NCI-H460 (cell line): Measurements from ENCODE around the gene ZNF407. TPM values are rescaled to one million over a fixed set of nuclear protein-coding genes. Genes with fewer than 3 reads are reported as not detected.

Experiments used
- DNase-seq: peaks from one replicate; pipeline ENCODE4 v3.0.0-alpha.2; 2016; ENCODE audit warnings: low read depth; ENCODE audit errors: extremely low read depth
- total RNA-seq: library from RNA; depleted of rRNA; stranded (reverse); fragments of >200 nt; shearing (Covaris generic); gene quantifications from 2 replicates; pipeline ENCODE4 v1.2.3, GENCODE V29; 2014

The ZNF407 gene
- total RNA-seq, 1 experiment from 2014 or later, result 5.7 TPM

- DNase-seq, result no peak
Measured at GRCh38 chr18:75029481-75029880, 431.8 kb downstream of the ZNF407 start.

GRCh38 chr18:75031717-75032317 is 434.1 kb downstream of the ZNF407 start:
- no peak for DNase-seq

DNA sequence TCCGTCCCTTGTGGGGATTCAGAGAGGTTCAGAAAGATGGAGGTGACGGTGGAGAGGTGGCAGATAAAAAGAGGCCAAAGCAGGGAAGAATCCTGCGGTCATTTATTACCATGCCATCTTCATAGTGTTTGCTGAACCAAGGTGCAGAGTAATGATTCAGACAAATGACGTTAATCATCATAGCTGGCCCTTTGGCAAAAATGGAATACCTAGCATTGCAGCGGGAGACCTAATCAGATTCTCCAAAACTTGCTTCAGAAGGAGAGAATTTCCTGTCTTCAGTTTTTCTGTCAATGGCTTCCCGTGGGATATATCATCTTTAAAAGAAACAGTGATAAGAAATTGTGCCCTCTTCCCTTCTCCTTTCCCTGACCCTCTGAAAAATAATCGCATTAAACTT is 435.8 kb downstream of the ZNF407 start:
- no peak for DNase-seq

DNA sequence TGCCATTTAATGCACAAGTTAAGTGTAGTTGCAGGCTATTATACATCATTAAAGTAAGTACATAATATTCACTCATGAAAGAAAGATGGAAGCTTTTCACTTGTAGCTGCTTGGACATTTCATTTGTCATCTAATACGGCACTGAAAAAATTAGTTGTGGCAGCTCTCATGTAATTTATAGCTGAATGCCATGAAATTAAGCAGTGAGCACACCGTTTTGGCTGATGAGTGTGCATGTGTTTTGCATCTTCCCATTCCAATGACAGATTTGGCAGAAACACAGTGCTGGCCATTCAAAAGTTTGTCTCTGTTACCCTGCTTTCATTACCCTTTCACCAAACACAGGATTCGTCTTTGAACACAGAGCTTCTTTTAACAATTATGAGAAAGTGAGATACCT is 437.3 kb downstream of the ZNF407 start:
- no peak for DNase-seq

DNA sequence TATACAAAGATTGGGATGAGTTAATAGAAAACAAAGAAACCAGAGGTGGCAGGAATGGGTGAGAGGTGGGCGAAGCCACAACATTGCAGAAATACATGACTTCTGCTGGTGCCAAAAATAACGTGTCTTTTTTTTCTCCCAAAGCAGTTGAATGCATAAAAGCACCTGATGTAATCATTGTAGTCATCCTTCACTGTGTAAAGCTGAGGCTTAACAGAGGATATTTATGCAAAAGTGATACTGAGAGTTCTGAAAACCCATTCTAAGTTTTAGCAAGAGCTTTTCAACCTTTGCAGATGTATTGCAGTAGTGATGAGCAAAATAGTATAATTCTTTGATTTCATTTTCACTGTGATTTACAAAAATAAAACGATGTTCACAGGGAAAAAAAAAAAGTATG is 438.3 kb downstream of the ZNF407 start:
- DNase-seq, result no peak

GRCh38 chr18:75036917-75037688 is 439.4 kb downstream of the ZNF407 start:
- no peak for DNase-seq

GRCh38 chr18:75037689-75037955 is 440.0 kb downstream of the ZNF407 start:
- DNase-seq, result no peak

- no peak for DNase-seq
Measured at GRCh38 chr18:75041586-75041985, 443.9 kb downstream of the ZNF407 start.

DNA sequence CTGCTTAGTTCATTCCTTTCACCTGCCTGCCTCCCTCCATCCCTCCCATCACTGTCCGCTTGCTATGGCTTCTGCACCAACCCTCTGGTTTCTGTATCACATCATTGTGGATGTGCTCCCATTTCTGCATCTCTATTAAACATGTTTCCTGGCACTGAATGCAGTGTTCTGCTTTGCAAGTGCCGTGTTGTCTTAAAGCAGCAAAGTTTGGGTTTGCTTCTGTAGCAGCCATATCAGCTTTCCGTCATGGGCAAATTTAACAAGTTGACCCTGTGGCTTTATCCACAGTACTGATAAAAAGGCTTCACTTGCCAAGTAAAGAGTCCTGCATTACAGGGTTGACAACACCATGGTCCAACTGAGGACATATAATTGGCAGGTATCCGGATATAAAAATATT is 445.8 kb downstream of the ZNF407 start:
- no peak for DNase-seq

DNA sequence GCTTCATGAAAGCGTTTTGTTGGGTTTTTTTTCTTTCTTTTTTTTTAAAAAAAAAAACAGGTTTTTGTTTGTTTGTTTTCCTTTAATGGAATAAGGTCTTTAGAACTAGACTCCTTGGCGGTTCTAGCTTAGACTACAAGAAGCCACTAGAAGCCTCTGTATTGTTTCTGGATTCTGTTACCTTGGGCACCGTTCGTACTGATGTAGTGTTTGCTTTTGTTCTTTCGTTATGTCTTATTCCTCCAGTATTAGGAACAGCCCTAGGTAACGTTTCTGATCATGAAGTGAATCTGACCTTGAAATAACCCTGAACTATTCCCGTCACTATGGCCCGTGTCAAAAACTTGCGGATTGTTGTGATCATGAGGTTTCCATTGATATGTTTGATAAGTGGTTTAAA is 446.6 kb downstream of the ZNF407 start:
- DNase-seq, result no peak

GRCh38 chr18:75044791-75045190 is 447.1 kb downstream of the ZNF407 start:
- no peak for DNase-seq

DNA sequence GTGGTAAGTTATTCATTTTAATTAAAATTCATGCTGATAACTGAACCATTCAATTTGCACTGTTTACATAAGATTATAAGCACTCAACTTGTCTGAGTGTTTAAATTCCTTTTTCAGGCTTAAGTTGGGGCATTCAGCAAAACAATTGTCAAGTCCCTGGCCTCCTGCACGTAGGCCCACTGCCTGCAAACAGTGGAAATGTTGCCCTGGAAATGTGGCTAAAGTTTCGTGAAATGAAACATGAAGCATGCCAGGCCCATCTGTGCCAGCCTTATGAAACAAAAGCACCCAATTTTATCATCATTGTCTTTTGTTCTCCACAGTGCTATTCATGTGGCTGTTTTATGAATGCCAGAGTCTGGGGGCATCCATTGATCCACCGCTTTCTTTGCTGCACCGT is 447.6 kb downstream of the ZNF407 start:
- no peak for DNase-seq

GRCh38 chr18:75047240-75047961 is 449.7 kb downstream of the ZNF407 start:
- no peak for DNase-seq

- no peak for DNase-seq
Measured at GRCh38 chr18:75048776-75049454, 451.2 kb downstream of the ZNF407 start.

- DNase-seq, result no peak
Measured at GRCh38 chr18:75049455-75049789, 451.8 kb downstream of the ZNF407 start.

DNA sequence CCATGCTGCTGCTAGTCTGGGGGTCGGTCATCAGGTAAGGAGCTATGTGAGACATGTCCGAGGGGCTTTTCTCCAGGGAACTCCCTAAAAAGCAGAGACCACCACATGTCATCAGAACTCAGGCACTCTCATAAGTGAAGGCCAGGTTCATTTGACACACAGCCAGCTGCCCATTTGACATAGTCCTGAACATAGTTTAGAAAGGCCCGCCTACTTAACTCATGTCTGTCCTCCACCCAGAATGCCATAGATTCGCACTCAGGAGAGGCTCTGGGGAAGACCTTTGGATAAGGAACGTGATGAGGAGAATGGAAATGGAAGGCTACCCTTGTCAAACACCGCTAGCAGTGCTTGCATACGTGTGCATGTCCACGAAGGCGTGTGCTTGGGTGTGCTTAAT is 454.1 kb downstream of the ZNF407 start:
- no peak for DNase-seq

- no peak for DNase-seq
Measured at GRCh38 chr18:75052475-75052874, 454.8 kb downstream of the ZNF407 start.

DNA sequence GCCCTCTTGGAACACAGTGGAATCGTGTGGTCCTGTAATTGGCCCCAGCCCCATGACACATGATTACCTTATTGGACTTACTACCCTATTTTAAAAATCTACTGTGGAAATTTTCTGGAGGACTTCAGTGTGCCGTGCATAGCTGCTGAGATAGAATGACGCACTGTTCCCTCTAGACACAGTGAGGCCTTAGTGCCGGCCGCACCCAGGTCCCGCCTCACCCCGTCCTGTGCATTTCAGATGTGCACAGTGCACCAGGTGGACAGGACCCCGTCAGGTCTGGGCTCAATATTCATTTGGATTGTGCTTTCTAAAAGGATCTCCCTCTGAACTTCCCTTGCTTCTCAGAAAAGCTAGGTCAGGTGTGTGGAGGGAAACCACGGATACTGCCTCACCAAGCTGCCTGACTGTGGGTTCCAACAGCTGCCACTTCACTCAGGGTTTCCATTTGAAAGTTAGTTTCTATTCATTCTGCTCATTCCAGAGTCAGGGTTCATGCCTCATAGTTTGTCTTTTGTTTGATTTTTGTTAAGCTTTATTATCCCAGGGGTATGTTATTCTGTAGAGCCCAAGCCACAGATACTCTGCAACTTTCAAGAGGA is 455.5 kb downstream of the ZNF407 start:
- no peak for DNase-seq

DNA sequence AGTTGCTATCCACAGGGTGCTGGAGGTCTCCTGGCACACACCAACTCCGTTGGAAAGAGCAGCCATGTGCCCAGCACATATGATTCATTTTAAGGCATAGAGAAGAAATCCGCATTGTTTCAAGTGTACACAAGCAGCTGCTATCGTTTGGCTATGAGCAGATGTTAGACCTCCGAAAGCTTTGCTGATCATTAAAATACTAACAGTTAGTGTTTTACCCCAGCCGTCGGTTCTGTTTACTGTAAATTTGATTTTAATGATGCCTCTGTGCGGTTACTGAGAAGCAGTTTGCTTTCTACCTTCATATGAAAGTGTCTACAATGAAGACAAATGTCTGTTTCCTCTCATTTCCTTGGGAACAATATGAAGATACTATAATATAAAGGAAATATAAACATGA is 456.4 kb downstream of the ZNF407 start:
- DNase-seq, result no peak

DNA sequence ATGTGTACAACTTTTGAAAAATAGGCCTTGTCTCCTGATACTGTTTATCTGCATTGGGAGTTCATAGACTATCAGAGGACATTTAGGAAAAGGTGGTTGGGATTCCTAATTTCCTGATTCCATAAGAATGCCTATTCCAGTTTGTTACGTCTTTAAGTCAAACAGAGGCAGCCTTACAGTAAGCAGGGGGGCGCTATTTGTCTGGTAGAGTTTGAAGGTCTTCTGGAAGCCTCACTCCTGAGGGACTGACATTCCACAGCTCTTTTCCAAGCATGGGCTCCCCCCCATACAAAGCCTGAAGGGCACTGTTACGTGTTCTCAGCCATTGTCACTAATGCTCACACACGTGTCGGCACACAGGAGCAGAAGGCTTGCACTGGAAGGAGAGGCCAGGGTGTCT is 456.9 kb downstream of the ZNF407 start:
- no peak for DNase-seq
